H1 (cell line): ENCODE data around the gene SPATS1. TPM values are rescaled to one million over a fixed set of nuclear protein-coding genes. Genes with fewer than 3 reads are reported as not detected.

ENCODE experiments used
- CTCF ChIA-PET: fragments of 300-600 bp; sonication (Branson Sonifier 250); formaldehyde crosslinking; loops from one replicate; lab custom pipeline; 2021; ENCODE audit not compliant: partially characterized antibody; lab: Charles Lee
- POLR2A ChIA-PET: fragments of 300-600 bp; sonication (Branson Sonifier 250); formaldehyde crosslinking; loops from one replicate; lab custom pipeline; 2021; ENCODE audit warnings: inconsistent platforms; ENCODE audit not compliant: partially characterized antibody; lab: Charles Lee
- DNase-seq, 2 experiments: peaks; one replicate each; pipeline versions ENCODE4 v3.0.0 to v3.0.0-alpha.2; 2010 to 2022; ENCODE audit warnings: low spot score in 2 of 2, low read depth in 1 of 2, mixed read lengths in 1 of 2
- FAIRE-seq: peaks from 2 replicates; lab custom pipeline; 2011; peaks lifted over from hg19 to GRCh38; lab: Jason Lieb, UNC
- H2AFZ ChIP-seq: 2 replicates; pipeline ENCODE4 v1.8.1; 2012; ENCODE audit warnings: low read length, inconsistent platforms
- H2AK5ac ChIP-seq: 2 replicates; pipeline ENCODE4 v1.6.1; 2013; ENCODE audit warnings: low read depth, low read length
- H2BK120ac ChIP-seq: replicated peaks from 2 replicates; pipeline ENCODE3; 2013; ENCODE audit warnings: low read depth, low read length, inconsistent platforms
- H2BK12ac ChIP-seq: 2 replicates; pipeline ENCODE4 v1.6.1; 2013; ENCODE audit warnings: low read depth, low read length
- H2BK15ac ChIP-seq: 2 replicates; pipeline ENCODE4 v1.6.1; 2013; ENCODE audit warnings: low read length
- H2BK20ac ChIP-seq: 2 replicates; pipeline ENCODE4 v1.6.1; 2013; ENCODE audit warnings: low read length
- H2BK5ac ChIP-seq: 2 replicates; pipeline ENCODE4 v1.6.1; 2013; ENCODE audit warnings: low read depth, low read length
- H3K14ac ChIP-seq: 2 replicates; pipeline ENCODE4 v1.6.1; 2013; ENCODE audit warnings: inconsistent platforms; ENCODE audit not compliant: insufficient read length
- H3K18ac ChIP-seq: 2 replicates; pipeline ENCODE4 v1.6.1; 2013; ENCODE audit warnings: low read length; ENCODE audit errors: extremely low read depth
- H3K23ac ChIP-seq: 2 replicates; pipeline ENCODE4 v1.6.1; 2013; ENCODE audit warnings: inconsistent platforms; ENCODE audit not compliant: insufficient read length
- H3K23me2 ChIP-seq: 2 replicates; pipeline ENCODE4 v1.6.1; 2013; ENCODE audit warnings: low read depth, low read length
- H3K27ac ChIP-seq: 2 replicates; pipeline ENCODE4 v1.6.1; 2011; ENCODE audit warnings: low read depth, low read length, inconsistent platforms
- H3K27me3 ChIP-seq, 4 experiments: replicated peaks in 1 of 4; 1 replicate in 1 of 4; 2 replicates in 3 of 4; pipeline versions ENCODE4 v1.6.1 to v1.8.1; 2011 to 2013; ENCODE audit warnings: low read length in 3 of 4, mild to moderate bottlenecking in 3 of 4, inconsistent platforms in 2 of 4, mixed read lengths in 2 of 4, moderate library complexity in 1 of 4; ENCODE audit not compliant: control insufficient read depth in 3 of 4, insufficient read depth in 3 of 4; ENCODE audit errors: extremely low read depth in 1 of 4
- H3K36me3 ChIP-seq, 4 experiments: 2 replicates each; pipeline versions ENCODE4 v1.6.1 to v1.8.1; 2011 to 2013; ENCODE audit warnings: mild to moderate bottlenecking in 4 of 4, low read length in 3 of 4, moderate library complexity in 2 of 4, control low read depth in 1 of 4, inconsistent platforms in 1 of 4; ENCODE audit not compliant: insufficient read depth in 4 of 4, control insufficient read depth in 2 of 4
- H3K4ac ChIP-seq: replicated peaks from 2 replicates; pipeline ENCODE3; 2013; ENCODE audit warnings: low read length, low read depth, mixed read lengths, inconsistent platforms; ENCODE audit not compliant: insufficient read length
- H3K4me1 ChIP-seq, 4 experiments: replicated peaks in 1 of 4; 1 replicate in 1 of 4; 2 replicates in 3 of 4; pipeline versions ENCODE4 v1.6.1 to v1.8.1; 2011 to 2013; ENCODE audit warnings: low read length in 3 of 4, inconsistent platforms in 2 of 4, mixed read lengths in 1 of 4; ENCODE audit not compliant: insufficient read depth in 4 of 4, control insufficient read depth in 3 of 4
- H3K4me2 ChIP-seq, 2 experiments: 2 replicates each; pipeline versions ENCODE4 v1.6.1 to v1.8.1; 2011 to 2013; ENCODE audit warnings: low read depth in 2 of 2, low read length in 2 of 2, control low read depth in 1 of 2, inconsistent platforms in 1 of 2, mild to moderate bottlenecking in 1 of 2; ENCODE audit not compliant: insufficient read depth in 1 of 2
- H3K4me3 ChIP-seq, 4 experiments: fragments of 200-600, 300-600 bp in 1 of 4; sonication (generic), shearing (Covaris generic), sonication (Bioruptor Twin) in 1 of 4; 2 replicates each; pipeline versions ENCODE4 v1.5.1 to v1.8.1; 2011 to 2016; ENCODE audit warnings: low read length in 4 of 4, low read depth in 3 of 4, control low read depth in 2 of 4, inconsistent platforms in 2 of 4, mild to moderate bottlenecking in 2 of 4, mixed read lengths in 1 of 4, moderate library complexity in 1 of 4; ENCODE audit not compliant: insufficient read depth in 2 of 4; ENCODE audit errors: extremely low read depth in 1 of 4
- H3K56ac ChIP-seq: replicated peaks from 2 replicates; pipeline ENCODE3; 2013; ENCODE audit warnings: low read depth, mild to moderate bottlenecking, mixed read lengths, low read length, inconsistent platforms; ENCODE audit not compliant: insufficient read length
- H3K79me1 ChIP-seq: 2 replicates; pipeline ENCODE4 v1.6.1; 2013; ENCODE audit warnings: low read depth, low read length, control low read depth
- H3K79me2 ChIP-seq, 2 experiments: 2 replicates each; pipeline versions ENCODE4 v1.6.1 to v1.8.1; 2012 to 2013; ENCODE audit warnings: low read length in 2 of 2, mild to moderate bottlenecking in 2 of 2, inconsistent platforms in 1 of 2; ENCODE audit not compliant: insufficient read depth in 2 of 2, control insufficient read depth in 1 of 2
- H3K9ac ChIP-seq, 4 experiments: replicated peaks in 1 of 4; 1 replicate in 1 of 4; 2 replicates in 3 of 4; pipeline versions ENCODE4 v1.6.1 to v1.8.1; 2011 to 2013; ENCODE audit warnings: low read depth in 3 of 4, low read length in 3 of 4, control low read depth in 2 of 4, mild to moderate bottlenecking in 2 of 4, moderate library complexity in 2 of 4, inconsistent platforms in 1 of 4; ENCODE audit errors: extremely low read depth in 1 of 4
- H3K9me3 ChIP-seq, 2 experiments: 2 replicates each; pipeline versions ENCODE4 v1.6.1 to v1.8.1; 2012 to 2013; ENCODE audit warnings: mild to moderate bottlenecking in 2 of 2, moderate library complexity in 2 of 2, control low read depth in 1 of 2, inconsistent platforms in 1 of 2, low read depth in 1 of 2, low read length in 1 of 2, mixed read lengths in 1 of 2; ENCODE audit not compliant: insufficient read depth in 2 of 2
- H4K20me1 ChIP-seq, 2 experiments: replicated peaks in 1 of 2; 2 replicates each; pipeline versions ENCODE3 to v1.8.1; 2011 to 2013; ENCODE audit warnings: inconsistent platforms in 2 of 2, low read length in 2 of 2, mild to moderate bottlenecking in 1 of 2; ENCODE audit not compliant: insufficient read depth in 2 of 2, control insufficient read depth in 1 of 2
- H4K5ac ChIP-seq: 2 replicates; pipeline ENCODE4 v1.6.1; 2013; ENCODE audit warnings: low read length, low read depth, mixed read lengths, inconsistent platforms; ENCODE audit not compliant: insufficient read length
- H4K8ac ChIP-seq: 2 replicates; pipeline ENCODE4 v1.8.0; 2013; ENCODE audit warnings: mild to moderate bottlenecking, moderate library complexity, low read length, inconsistent platforms; ENCODE audit not compliant: insufficient read depth; ENCODE audit errors: extremely low read depth
- H4K91ac ChIP-seq: replicated peaks from 2 replicates; pipeline ENCODE3; 2013; ENCODE audit warnings: low read length, mixed read lengths, inconsistent platforms; ENCODE audit not compliant: insufficient read length
- ASH2L ChIP-seq: fragments of 200-600, 300-600 bp; sonication (generic); IDR thresholded peaks from one replicate; pipeline ENCODE4 v1.7.1; 2017; ENCODE audit warnings: low read length
- BACH1 ChIP-seq: IDR thresholded peaks from 2 replicates; pipeline ENCODE4 v1.6.1; 2012; ENCODE audit warnings: low read length, improper control_type of control experiment
- CBX5 ChIP-seq: fragments of 300-800, 300-1000 bp; sonication (generic); IDR thresholded peaks from 2 replicates; pipeline ENCODE4 v1.7.1; 2016; ENCODE audit warnings: antibody characterized with exemption, low read length, low read depth
- FOSL1 ChIP-seq: IDR thresholded peaks from 2 replicates; pipeline ENCODE4 v1.6.1; 2011; ENCODE audit warnings: mild to moderate bottlenecking, low read depth, low read length, moderate library complexity; ENCODE audit not compliant: insufficient read depth
- GABPA ChIP-seq: IDR thresholded peaks from 2 replicates; pipeline ENCODE4 v1.6.1; 2011; ENCODE audit warnings: mild to moderate bottlenecking, low read length, moderate library complexity, borderline replicate concordance; ENCODE audit not compliant: insufficient read depth
- JUND ChIP-seq: IDR thresholded peaks from 2 replicates; pipeline ENCODE4 v1.6.1; 2011; ENCODE audit warnings: mild to moderate bottlenecking, improper control_type of control experiment, low read length
- KDM1A ChIP-seq: fragments of 200-600, 300-600 bp; sonication (generic); IDR thresholded peaks from 2 replicates; pipeline ENCODE4 v1.7.1; 2016; ENCODE audit warnings: mild to moderate bottlenecking, low read length, borderline replicate concordance
- KDM5A ChIP-seq: fragments of 200-600 bp; IDR thresholded peaks from 2 replicates; pipeline ENCODE4 v1.7.1; 2012; ENCODE audit warnings: mild to moderate bottlenecking, low read length, inconsistent platforms, mixed read lengths
- NRF1 ChIP-seq: IDR thresholded peaks from 2 replicates; pipeline ENCODE4 v1.6.1; 2011; ENCODE audit warnings: mild to moderate bottlenecking, low read depth, low read length, improper control_type of control experiment
- PHF8 ChIP-seq: fragments of 200-600 bp; sonication (generic); conservative IDR thresholded peaks from 2 replicates; pipeline ENCODE4 v1.7.1; 2012; ENCODE audit warnings: low read depth, mild to moderate bottlenecking, inconsistent platforms, low read length, moderate library complexity
- SP1 ChIP-seq: IDR thresholded peaks from 2 replicates; pipeline ENCODE4 v1.6.1; 2011; ENCODE audit warnings: low read depth, low read length
- SUZ12 ChIP-seq: fragments of 200-600 bp; sonication (generic); IDR thresholded peaks from 2 replicates; pipeline ENCODE4 v1.6.1; 2012; ENCODE audit warnings: mild to moderate bottlenecking, inconsistent platforms, low read length, moderate library complexity, mixed read lengths
- TBP ChIP-seq: IDR thresholded peaks from 2 replicates; pipeline ENCODE4 v1.6.1; 2011; ENCODE audit warnings: low read depth, low read length, improper control_type of control experiment
- WGBS, 2 experiments: shearing (Covaris generic) in 1 of 2; methylation state at CpG; one replicate each; pipeline versions ENCODE4 v1.1.6 to v1.1.7; 2013 to 2015; ENCODE audit warnings: low lambda C conversion rate in 2 of 2, mixed read lengths in 2 of 2, inconsistent platforms in 1 of 2, low coverage in 1 of 2, missing lambda C conversion rate in 1 of 2; ENCODE audit not compliant: insufficient replicate concordance in 2 of 2, insufficient coverage in 1 of 2, insufficient read length in 1 of 2; ENCODE audit errors: extremely low coverage in 1 of 2, missing lambda C conversion rate in 1 of 2; 5-methylcytosine and 5-hydroxymethylcytosine counted together
- polyA plus RNA-seq, 7 experiments: library from polyadenylated mRNA; depleted of rRNA in 3 of 7; stranded (reverse) in 5 of 7; unstranded in 2 of 7; fragments of >200 nt in 5 of 7; fragments of 200-250 nt in 2 of 7; gene quantifications; 1 replicate in 5 of 7; 2 replicates in 1 of 7; 4 replicates in 1 of 7; pipeline versions ENCODE4 v1.2.1 to v1.2.3, GENCODE V29; 2011 to 2013; ENCODE audit warnings: missing spikeins in 2 of 7, mixed read lengths in 2 of 7
- total RNA-seq: library from RNA; stranded (reverse); fragmentation: NEBNext Ultra II Directional; extraction: Animal tissue kit (Norgen Biotek cat#: 25700); gene quantifications from 2 replicates; pipeline ENCODE4 v1.2.1, GENCODE V29; 2021

The SPATS1 gene
- total and polyA plus RNA-seq, 2 of the 8 experiments (the other 6 are each of a cell fraction or from before 2014, with no cell fraction given): not detected

- no peak overlapping the region for H4K8ac ChIP-seq
These were observed 14.7 kb upstream of the SPATS1 start for GRCh38 chr6:44327760-44328159.

More at GRCh38 chr6:44327760-44328159, 14.7 kb upstream of the SPATS1 start:
- Histone ChIP-seq H2BK20ac (peak overlapping the region; percentile 92), H3K23ac (no peak overlapping the region), H3K79me1 (no peaks in the 10 kb centered on the region), H3K23me2 (no peaks in the 10 kb centered on the region), H4K20me1 (no peaks in the 10 kb centered on the region), H3K9me3 (no peaks in the 10 kb centered on the region), H2BK12ac (0 out of 2 replicates have a peak overlapping the region, but pooled peaks have one; percentile 43), H4K91ac (no peak overlapping the region), H4K5ac (no peak overlapping the region), H3K4me2 (peak overlapping the region; percentile 26 to 59; a peak in 3 of 4 replicates), H3K27me3 (no peaks in the 10 kb centered on the region; a peak in 1 of 7 replicates), H2BK15ac (peak overlapping the region; percentile 55; the same call in 1 of the 2 replicates), H2BK120ac (no peak overlapping the region), H3K9ac (no peak overlapping the region; a peak in 1 of 7 replicates), H3K56ac (no peak overlapping the region), H2BK5ac (no peak overlapping the region; the same call in 1 of the 2 replicates), H3K18ac (no peak overlapping the region), H3K27ac (no peak overlapping the region), H3K79me2 (no peaks in the 10 kb centered on the region), H3K4me1 (peaks cover 0 to 11% (median 6%) of the 10 kb centered on the region in 4 experiments; a peak in 4 of 7 replicates), H2AK5ac (no peak overlapping the region), H3K4me3 (0 out of 8 replicates have a peak overlapping the region, but pooled peaks of 1 of the 4 experiments have one; percentile 17), H2AFZ (peak overlapping the region; percentile 43; the same call in 1 of the 2 replicates), H3K14ac (no peak overlapping the region), H3K4ac (no peak overlapping the region), H3K36me3 (no peaks in the 10 kb centered on the region)
- ChIA-PET POLR2A (interaction anchor here (1.0 to 1.5 kb wide), 4 partner anchors 14 to 80 kb away, joined by 3 to 13 read pairs (median 6); partner anchors contain the start of gene AARS2), CTCF (interaction anchor here (1.1 to 5.9 kb wide), 6 partner anchors 10 to 71 kb away, joined by 3 to 44 read pairs (median 4); partner anchors contain the start of gene AARS2)
- DNase-seq: no peak
- TF ChIP-seq KDM1A (no peak), JUND (no peak), FOSL1 (no peak), ASH2L (no peak), SUZ12 (no peak), SP1 (no peak), CBX5 (no peak), PHF8 (no peak), TBP (no peak), KDM5A (no peak), NRF1 (no peak), GABPA (no peak), BACH1 (no peak)
- FAIRE-seq: no peak
- 72% methylated on average over 2 of the region's 2 CpGs; no CpG with 5 or more reads in 1 of the 2 experiments for WGBS, 2 experiments
